Erythroblast (primary cell): ENCODE data around the gene DHDH.

Experiments
- GATA1 ChIP-seq: IDR thresholded peaks from 2 replicates; pipeline ENCODE4 v1.6.1; 2011; ENCODE audit warnings: low read depth, mild to moderate bottlenecking, control low read depth, low read length, moderate library complexity
- POLR2A ChIP-seq: IDR thresholded peaks from 2 replicates; pipeline ENCODE4 v1.6.1; 2011; ENCODE audit warnings: mild to moderate bottlenecking, low read length

GRCh38 chr19:48966541-48967345 is 33.2 kb downstream of the DHDH start:
- TF ChIP-seq POLR2A (no peak), GATA1 (no peak)
